HG02870 (cell line): ENCODE measurements around the gene COG3.
"Not testable (repeated sequence)": the region's sequence is repeated elsewhere in the genome, so short reads cannot be mapped to it uniquely, and the experiment has no call there.

Source experiments
- ATAC-seq: cut with Tn5 transposase; IDR thresholded peaks from one replicate; pipeline ENCODE4 v1.9.1; 2021; ENCODE audit warnings: mild to moderate bottlenecking, moderate library complexity; ENCODE audit not compliant: unreplicated experiment

The COG3 gene, protein sequence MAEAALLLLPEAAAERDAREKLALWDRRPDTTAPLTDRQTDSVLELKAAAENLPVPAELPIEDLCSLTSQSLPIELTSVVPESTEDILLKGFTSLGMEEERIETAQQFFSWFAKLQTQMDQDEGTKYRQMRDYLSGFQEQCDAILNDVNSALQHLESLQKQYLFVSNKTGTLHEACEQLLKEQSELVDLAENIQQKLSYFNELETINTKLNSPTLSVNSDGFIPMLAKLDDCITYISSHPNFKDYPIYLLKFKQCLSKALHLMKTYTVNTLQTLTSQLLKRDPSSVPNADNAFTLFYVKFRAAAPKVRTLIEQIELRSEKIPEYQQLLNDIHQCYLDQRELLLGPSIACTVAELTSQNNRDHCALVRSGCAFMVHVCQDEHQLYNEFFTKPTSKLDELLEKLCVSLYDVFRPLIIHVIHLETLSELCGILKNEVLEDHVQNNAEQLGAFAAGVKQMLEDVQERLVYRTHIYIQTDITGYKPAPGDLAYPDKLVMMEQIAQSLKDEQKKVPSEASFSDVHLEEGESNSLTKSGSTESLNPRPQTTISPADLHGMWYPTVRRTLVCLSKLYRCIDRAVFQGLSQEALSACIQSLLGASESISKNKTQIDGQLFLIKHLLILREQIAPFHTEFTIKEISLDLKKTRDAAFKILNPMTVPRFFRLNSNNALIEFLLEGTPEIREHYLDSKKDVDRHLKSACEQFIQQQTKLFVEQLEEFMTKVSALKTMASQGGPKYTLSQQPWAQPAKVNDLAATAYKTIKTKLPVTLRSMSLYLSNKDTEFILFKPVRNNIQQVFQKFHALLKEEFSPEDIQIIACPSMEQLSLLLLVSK

DNA sequence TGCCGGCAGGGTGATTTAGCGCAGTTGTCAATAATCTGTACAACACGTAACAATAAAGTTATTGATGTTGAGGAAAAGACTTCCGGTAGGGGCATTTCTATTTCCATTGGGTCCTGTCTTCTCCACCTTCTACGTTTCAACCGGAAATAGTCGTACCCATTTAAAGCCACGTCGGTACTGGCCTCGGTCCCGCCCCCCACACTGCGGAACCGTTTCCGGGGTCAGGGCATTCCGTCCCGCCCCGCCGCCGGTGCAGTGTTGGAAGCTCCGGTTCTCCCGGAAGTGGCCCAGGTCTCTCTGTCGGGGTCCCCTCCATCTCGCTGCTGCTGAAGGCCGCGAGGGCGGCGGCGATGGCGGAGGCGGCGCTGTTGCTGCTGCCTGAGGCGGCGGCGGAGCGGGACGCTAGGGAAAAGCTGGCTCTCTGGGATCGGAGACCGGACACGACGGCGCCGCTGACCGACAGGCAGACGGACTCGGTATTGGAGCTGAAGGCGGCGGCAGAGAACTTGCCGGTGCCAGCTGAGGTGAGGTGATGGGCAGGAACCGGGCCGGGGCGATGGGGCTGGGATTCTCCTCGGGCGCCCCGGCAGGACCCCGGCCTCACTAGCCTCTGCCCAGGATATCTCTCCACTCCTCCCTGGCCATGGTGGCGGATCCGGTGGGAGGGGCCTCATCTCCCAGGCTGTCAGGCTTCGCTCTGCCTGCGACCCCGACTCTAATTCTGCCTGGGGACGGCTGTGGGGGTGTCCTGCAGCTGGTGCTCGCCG lies at the start of gene COG3:
Gene COG3, plus strand, starts transcription at position 253 of the 767 bp plus-strand sequence. Its CDS starts 98 bp downstream, at position 351.
- ATAC-seq, result peak; percentile 91

DNA sequence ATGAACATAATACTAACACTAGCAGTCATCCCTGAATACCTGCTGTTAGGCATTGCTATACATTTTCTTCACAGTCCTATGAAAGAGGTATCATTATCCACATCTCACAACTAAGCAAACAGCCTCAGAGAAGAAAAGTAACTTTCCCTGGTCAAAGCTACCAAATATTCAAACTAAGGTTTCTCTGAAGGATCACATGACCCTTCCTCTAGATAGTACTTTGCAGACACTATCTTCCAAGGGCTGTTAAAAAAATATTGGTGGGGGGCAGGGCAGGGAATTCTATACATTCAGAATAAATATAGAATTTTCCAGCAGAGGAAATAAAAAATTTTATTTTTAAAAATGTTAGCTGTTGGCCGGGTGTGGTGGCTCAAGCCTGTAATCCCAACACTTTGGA lies 49.6 kb upstream of the COG3 start:
- ATAC-seq, result no peak

DNA sequence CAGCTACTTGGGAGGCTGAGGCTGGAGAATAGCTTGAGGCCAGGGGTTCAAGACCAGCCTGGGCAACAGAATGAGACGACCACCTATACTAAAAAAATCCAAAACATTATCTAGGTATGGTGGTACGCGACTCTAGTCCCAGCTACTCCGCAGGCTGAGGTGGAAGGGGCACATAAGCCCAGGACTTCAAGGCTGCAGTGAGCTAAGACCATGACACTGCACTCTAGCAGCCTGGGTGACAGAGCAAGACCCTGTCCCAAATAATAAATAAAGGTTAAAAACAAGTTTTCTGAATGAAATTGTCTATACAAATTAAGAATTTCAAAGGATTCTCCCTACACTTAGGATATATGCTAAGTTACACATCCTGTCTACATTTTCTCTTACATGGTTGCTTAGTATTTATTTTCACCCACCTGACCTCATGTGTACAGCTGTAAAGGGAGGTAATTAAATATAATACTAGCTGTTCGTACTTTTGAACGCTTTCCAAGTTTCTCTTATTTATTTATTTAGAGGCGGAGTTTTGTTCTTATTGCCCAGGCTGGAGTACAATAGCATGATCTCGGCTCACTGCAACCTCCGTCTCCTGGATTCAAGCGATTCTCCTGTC lies 48.1 kb upstream of the COG3 start:
- ATAC-seq, result no peak

DNA sequence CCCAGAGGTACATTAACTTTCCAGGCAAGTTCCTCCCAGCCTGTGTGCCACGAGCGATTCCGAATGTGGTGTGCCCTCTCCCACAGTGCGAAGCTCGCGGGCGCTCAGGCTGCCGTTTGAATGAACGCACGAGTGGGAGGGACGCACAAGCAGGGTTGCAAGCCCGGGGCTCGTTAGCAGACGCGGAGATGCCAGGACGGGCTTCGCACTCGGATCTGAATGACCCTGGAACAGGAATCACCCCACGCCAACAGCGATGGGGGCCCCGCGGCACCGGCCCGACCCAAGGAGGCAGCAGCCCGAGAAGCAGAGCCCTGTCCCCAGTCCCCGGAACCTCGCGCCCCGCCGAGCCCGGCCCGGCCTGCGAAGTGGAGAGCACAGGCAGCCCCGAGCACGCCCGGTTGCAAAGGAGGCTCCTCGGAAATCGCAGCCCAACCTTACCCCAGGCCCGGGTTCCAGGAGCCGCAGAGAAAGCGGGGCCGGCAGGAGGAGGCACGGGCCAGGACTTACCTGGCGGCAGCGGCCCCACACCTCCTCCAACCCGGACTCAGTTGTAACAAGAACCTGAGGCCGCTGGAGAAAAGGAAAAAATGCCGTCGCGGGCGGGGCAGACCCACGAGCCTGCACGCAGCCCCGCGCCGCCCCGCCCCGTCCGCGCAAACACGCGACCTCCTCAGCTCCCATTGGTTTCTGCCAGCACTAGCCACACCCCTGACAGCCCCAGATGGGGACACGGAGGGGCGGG lies 46.8 kb upstream of the COG3 start, which contains the start of gene SLC25A30:
Gene SLC25A30, minus strand, starts transcription at position 584 of the 745 bp plus-strand sequence. CDS start 6,948 bp downstream, outside the sequence.
- ATAC-seq, result peak; percentile 90

DNA sequence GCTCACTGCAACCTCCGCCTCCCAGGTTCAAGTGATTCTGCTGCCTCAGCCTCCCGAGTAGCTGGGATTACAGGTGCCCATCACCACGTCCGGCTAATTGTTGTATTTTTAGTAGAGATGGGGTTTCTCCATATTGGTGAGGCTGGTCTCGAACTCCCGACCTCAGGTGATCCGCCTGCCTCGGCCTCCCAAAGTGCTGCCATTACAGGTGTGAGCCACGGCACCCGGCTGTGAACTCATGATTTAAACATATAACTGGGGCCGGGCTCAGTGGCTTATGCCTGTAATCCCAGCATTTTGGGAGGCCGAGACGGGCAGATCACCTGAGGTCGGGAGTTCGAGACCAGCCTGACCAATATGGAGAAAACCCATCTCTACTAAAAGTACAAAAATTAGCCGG lies 45.4 kb upstream of the COG3 start:
- not testable (repeated sequence) for ATAC-seq

DNA sequence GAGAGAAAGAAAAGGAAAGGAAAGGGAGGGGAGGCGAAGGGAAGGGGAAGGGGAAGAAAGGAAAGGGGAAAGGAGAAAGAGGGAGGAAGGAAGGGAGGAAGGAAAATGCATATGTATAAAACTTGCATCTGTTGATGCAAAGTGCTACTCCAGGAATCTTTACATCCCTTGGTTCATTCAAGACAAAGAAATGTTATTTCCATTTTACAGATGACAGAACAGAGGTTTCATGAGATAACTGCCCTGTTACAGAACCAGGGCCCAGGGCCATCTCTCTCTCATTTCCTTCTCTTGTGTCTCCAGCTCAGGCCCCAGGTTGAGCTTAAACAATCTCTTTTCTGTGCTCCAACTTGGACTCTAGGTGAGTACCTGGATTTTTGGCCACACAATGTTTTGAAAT lies 44.8 kb upstream of the COG3 start:
- no peak for ATAC-seq

DNA sequence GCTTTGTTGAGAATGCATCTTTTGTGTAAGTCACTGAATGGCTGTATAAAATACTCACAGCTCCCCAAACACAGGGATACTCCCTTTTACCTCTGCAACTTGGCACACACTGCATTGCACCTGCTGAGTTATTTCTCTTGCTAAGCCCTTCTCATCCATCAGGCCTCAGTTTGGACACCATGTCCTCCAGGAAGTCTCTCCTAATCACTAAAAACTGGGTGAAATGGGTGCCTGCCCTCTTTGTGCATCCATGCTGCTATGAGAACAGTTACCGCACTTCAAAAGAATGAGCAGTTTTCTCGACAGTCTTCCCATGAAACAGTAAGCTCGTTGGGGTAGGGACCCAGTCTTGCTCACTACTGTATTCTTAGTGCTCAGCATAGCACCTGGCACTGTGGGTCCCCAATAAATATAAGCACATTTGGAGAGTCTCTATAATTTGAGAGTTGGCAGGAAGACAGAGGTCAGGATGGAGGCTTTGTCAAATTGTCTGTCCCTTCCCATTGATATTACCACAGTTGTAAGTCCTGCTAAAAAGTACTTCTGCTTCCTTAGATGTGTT lies 41.9 kb upstream of the COG3 start:
- ATAC-seq, result no peak

DNA sequence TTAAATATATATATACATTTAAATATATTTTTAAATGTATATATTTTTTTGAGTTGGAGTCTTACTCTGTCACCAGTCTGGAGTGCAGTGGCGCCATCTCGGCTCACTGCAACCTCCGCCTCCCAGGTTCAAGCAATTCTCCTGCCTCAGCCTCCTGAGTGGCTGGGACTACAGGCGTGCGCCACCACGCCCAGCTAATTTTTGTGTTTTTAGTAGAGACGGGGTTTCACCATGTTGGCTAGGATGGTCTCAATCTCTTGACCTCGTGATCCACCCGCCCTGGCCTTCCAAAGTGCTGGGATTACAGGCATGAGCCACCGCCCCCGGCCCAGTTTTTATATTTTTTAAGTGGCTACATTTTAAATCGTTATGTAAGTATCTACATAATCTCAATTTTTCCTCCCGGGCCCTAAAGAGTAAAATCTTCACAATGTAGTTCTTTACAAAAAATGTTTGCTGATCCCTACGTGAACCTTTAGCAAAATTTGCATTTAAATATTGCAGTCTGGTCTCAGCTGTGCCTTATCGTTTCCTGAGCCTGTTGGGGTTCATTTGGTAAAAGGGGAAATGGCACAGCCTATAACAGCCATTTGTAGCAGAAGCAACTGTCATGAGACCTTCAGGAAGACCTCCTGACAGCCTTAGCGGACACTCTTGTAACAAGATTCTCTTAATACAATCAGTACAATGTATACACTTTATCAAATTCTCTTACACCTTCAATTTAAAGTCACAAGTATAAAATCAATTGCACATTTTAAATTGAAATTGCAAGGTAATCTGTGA lies 38.5 kb upstream of the COG3 start:
- not testable (repeated sequence) for ATAC-seq

DNA sequence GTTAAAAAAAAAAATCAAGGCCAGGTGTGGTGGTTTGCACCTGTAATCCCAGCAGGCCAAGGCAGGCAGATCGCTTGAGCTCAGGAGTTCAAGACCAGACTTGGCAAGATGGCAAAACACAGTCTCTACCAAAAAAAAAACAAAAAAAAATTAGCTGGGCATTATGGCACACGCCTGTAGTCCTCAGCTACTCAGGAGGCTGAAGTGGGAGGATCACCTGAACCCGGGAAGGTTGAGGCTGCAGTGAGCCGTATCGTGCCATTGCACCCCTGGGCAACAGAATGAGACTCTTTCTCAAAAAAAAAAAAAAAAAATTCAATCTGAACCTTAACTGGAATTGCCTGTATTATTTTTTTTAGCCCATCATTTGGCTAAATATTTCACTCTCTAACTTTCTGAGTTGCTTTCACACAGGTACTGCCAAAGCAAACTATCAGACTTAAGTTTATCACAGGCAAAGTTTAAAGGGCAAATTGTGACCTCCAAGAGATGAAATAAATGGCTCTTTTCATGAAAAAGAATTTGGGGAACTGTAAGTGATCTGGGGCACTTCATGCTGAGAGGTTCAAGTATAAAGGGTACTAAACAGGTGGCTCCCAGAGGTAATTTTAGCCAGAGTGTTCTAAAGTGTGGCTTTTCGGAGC lies 31.9 kb upstream of the COG3 start:
- ATAC-seq, result no peak

DNA sequence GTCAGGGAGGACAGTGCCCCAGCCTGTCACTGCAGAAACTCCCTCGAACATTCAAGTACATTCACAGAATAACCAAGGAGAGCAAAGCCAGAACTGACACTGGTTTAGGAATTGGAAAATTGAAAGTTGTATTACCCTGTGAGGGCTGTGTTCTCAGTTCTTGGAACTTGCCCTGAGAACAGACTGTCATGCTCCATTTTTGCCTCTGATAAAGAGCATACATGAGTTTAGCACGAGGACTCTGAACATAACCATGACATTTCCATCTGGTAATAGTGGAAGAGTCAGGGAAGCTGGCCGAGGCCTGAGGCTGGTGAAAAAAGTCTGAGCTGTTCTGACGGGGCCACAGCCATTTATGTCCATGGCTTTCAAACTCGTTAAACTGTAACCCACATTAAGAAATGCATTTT lies 31.4 kb upstream of the COG3 start:
- ATAC-seq, result no peak

DNA sequence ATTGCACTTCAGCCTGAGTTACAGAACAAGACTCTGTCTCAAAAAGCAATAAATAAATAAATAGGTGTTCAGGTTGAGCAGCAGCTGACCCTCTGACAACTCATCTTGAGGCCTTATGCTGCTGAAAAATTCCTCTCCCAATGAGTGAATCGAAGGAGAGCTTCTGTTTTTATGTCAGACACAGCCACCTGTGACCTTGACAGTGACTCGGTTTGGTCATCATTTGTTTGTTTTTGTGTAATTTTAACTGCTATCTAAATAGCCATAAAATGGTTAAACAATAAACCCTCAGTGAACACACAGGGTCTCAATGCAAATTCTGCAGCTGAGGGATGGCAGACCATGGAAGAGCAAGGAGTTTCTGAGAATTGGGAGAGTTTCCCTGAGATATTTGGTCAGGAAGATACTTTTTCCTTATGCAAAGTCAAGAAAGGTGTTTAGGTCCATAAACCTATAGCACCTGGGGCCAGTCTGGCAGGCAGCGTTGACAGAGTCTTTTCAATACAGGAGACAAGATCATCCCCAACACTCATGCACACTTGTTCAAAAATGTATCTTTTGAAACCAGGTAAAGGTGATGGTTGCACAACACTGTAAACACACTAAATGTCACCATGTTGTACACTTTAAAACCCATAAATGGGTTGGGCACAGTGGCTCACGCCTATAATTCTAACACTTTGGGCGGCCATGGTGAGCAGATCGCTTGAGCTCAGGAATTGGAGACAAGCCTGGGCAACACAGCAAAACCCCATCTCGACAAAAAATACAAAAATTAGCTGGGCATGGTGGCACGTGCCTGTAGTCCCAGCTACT lies 30.0 kb upstream of the COG3 start:
- ATAC-seq, result no peak

DNA sequence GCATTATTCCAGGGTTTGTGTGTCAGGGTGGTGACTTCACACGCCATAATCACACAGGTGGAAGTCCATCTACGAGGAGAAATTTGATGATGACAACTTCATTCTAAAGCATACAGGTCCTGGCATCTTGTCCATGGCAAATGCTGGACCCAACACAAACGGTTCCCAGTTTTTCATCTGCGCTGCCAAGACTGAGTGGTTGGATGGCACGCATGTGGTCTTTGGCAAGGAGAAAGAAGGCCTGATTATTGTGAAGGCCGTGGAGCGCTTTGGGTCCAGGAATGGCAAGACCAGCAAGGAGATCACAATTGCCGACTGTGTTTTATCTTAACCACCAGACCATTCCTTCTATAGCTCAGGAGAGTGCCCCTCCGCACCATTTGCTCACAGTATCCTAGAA lies 28.4 kb upstream of the COG3 start:
- no peak for ATAC-seq

DNA sequence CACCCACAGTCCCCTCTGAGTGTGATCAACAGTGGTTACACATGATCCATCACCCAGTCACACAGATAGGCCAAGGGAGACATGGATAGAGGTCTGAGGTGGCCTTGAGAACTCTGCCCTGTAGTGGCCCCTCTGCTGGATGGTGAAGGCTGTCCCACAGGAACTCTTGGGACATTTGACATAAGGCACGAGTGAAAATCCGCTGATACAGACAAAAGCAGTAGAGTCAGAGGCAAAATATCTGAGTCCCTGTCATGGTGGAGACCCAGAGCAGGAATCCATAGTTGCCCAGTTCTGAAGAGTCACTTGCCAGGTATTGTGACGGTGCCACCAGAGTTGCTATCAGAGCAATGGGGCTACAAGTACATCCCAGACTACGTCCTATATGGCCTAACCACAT lies 27.8 kb upstream of the COG3 start:
- no peak for ATAC-seq

DNA sequence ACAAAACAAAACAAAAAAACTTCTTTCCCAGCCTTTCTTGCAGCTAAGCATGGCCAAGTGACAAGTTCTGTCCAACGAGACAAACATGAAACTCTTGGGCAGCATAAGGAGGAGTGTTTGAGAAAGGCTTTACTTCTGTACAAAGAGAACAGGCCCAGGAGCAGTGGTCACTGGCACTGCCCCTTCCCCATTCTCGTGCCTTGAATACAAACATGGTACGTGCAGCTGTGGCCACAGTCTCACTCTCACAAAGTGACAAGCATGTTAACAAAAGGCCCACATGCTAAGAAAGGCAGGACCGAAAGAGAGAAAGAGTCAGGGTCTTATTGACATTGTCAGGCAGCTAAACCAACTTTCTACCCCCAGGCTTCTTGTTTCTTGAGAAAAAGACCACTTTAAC lies 26.8 kb upstream of the COG3 start:
- no peak for ATAC-seq

DNA sequence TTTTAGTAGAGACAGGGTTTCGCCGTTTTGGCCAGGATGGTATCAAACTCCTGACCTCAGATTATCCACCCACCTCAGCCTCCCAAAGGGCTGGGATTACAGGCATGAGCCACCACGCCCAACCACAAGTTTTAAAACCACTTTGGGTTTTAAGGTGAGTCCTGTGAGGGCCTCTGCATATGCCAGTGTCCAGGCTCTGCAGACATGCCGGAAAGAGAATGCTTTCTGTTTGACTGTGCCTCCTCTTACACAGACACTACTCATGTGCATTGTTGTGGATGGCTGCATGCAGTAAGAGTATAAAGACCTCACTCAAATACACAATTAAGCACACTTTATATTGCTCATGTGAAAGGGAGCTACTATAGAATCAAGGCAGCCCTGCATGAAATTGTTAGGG lies 25.7 kb upstream of the COG3 start:
- no peak for ATAC-seq

DNA sequence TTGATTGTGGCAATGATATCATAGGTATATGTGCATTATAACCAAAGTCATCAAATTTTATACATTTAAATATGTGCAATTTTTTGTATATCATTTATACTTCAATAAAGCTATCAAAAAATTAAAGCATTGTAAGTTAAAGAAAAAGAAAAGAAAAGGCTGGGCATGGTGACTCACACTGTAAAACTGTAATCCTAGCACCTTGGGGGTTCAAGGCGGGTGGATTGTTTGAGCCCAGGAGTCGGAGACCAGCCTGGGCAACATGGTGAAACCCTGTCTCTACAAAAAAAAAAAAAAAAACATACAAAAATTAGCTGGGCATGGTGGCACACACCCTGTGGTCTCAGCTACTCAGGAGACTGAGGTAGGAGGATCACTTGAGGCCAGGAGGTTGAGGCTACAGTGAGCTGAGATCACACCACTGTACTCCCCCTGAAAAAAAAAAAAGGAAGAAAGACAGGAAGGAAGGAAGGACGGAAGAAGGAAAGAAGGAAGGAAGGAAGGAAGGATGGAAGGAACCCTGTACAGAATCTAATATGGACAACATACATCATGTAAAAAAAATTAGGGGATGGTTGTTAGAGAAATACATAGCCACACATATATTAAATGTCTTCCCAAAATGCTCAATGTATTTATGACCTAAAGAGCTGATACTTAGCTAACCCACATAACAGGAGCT lies 24.8 kb upstream of the COG3 start:
- ATAC-seq, result no peak

DNA sequence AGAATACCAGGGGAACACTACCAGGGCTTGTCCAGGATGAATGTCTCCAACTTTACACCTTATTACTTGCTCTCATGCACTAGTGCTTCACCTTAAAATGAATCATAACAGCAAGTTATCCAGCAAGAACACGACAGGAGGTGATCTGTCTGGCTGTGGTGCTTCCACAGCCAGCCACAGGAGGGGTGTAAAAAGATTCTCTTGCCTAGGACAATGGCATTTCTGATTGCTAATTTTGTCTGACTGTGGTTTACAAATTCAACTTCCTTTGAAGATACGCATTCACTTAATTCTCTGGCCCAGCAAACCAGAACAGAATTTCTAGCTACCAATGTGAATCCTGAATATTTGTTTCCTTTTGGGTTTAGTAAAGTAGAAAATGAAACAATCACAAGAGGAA lies 23.1 kb upstream of the COG3 start:
- peak; percentile 48 for ATAC-seq
